Measurements from ENCODE around the gene KRT73. TPM values are rescaled to one million over a fixed set of nuclear protein-coding genes. Genes with fewer than 3 reads are reported as not detected.

Gene KRT73
- total RNA-seq, 3 donors from 2014 or later (not counting 1 experiment from before 2014, with no cell fraction given): 12.4 to 92.9 (median 23.3) TPM

GRCh38 chr12:52629281-52630007 is 11.1 kb upstream of the KRT73 start:
- H3K4me3 ChIP-seq (ENCODE audit: low read length): peak overlapping the region; percentile 2
- 78% methylated on average over 12 of the region's 12 CpGs for WGBS (ENCODE audit: insufficient coverage)
- Mint-ChIP-seq H3K4me1 (peaks cover 79 to 93% of the 10 kb centered on the region in 2 donors), H3K27ac (peak overlapping the region; percentile 84 to 85), H3K36me3 (no peaks in the 10 kb centered on the region), H3K4me3 (peak overlapping the region; percentile 94), H3K9me3 (no peaks in the 10 kb centered on the region), H3K27me3 (ENCODE audit: low read depth in 2 of 2) (no peaks in the 10 kb centered on the region)
- H3K27ac ChIP-seq (ENCODE audit: low read length): no peak overlapping the region
- ATAC-seq (peak in 1 of 3 donors; percentile 49), DNase-seq (no peak)
- TF ChIP-seq, protein P1, sequence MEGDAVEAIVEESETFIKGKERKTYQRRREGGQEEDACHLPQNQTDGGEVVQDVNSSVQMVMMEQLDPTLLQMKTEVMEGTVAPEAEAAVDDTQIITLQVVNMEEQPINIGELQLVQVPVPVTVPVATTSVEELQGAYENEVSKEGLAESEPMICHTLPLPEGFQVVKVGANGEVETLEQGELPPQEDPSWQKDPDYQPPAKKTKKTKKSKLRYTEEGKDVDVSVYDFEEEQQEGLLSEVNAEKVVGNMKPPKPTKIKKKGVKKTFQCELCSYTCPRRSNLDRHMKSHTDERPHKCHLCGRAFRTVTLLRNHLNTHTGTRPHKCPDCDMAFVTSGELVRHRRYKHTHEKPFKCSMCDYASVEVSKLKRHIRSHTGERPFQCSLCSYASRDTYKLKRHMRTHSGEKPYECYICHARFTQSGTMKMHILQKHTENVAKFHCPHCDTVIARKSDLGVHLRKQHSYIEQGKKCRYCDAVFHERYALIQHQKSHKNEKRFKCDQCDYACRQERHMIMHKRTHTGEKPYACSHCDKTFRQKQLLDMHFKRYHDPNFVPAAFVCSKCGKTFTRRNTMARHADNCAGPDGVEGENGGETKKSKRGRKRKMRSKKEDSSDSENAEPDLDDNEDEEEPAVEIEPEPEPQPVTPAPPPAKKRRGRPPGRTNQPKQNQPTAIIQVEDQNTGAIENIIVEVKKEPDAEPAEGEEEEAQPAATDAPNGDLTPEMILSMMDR (IDR thresholded peaks at IDR 0.05): no peak
- no peaks in the 10 kb centered on the region for H3K9me3 ChIP-seq (ENCODE audit: control insufficient read depth, insufficient read depth, low read length)
- peaks cover 29% of the 10 kb centered on the region for H3K4me1 ChIP-seq (ENCODE audit: control insufficient read depth, insufficient read depth, low read length)
- H3K36me3 ChIP-seq (ENCODE audit: control insufficient read depth, insufficient read depth, low read length): no peaks in the 10 kb centered on the region
- H3K27me3 ChIP-seq (ENCODE audit: control insufficient read depth, insufficient read depth, low read length): no peaks in the 10 kb centered on the region
- intact Hi-C loops (cut with micrococcal nuclease): loop anchor here (5.0 kb wide), 1 partner anchor 42 kb away; no protein-coding TSS in a partner anchor

DNA sequence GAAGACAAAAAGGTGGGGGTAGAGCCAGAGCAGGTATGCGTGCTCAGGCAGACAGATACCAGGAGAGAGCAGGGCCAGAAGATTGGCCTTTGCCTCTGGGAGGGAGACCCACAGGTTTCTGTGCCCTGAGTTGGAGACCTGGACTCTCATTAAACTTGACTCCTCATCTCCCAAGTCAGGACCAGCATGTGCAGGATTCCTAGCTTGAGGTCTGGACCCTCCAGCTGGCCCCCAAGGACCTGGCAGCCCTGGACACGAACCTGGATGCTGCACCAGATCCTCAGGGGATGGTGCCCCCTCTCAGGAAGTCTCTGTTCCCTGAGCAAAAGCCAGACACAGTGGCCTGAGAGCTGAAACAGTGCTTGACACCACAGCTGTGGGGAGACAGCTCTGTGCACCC is 10.5 kb upstream of the KRT73 start:
- H3K27ac ChIP-seq (ENCODE audit: low read length): no peak overlapping the region
- H3K27me3 ChIP-seq (ENCODE audit: control insufficient read depth, insufficient read depth, low read length): no peaks in the 10 kb centered on the region
- H3K4me1 ChIP-seq (ENCODE audit: control insufficient read depth, insufficient read depth, low read length): peaks cover 28% of the 10 kb centered on the region
- WGBS (ENCODE audit: insufficient coverage): 89% methylated on average over 2 of the region's 2 CpGs
- H3K9me3 ChIP-seq (ENCODE audit: control insufficient read depth, insufficient read depth, low read length): no peaks in the 10 kb centered on the region
- intact Hi-C loops (cut with micrococcal nuclease): no loop called here
- Mint-ChIP-seq H3K36me3 (no peaks in the 10 kb centered on the region), H3K27me3 (ENCODE audit: low read depth in 2 of 2) (no peaks in the 10 kb centered on the region), H3K27ac (peak overlapping the region; percentile 84 to 85), H3K4me3 (peak overlapping the region; percentile 94), H3K9me3 (no peaks in the 10 kb centered on the region), H3K4me1 (peaks cover 73 to 93% of the 10 kb centered on the region in 2 donors)
- no peak for DNase-seq
- H3K4me3 ChIP-seq (ENCODE audit: low read length): no peak overlapping the region
- TF ChIP-seq, protein P1 (IDR thresholded peaks at IDR 0.05): no peak
- peak in 1 of 3 donors; percentile 9 for ATAC-seq
- H3K36me3 ChIP-seq (ENCODE audit: control insufficient read depth, insufficient read depth, low read length): no peaks in the 10 kb centered on the region

GRCh38 chr12:52628111-52628507 is 9.8 kb upstream of the KRT73 start:
- intact Hi-C loops (cut with micrococcal nuclease): no loop called here
- Histone ChIP-seq H3K9me3 (ENCODE audit: control insufficient read depth, insufficient read depth, low read length) (no peaks in the 10 kb centered on the region), H3K4me1 (ENCODE audit: control insufficient read depth, insufficient read depth, low read length) (peaks cover 21% of the 10 kb centered on the region), H3K36me3 (ENCODE audit: control insufficient read depth, insufficient read depth, low read length) (no peaks in the 10 kb centered on the region), H3K27ac (ENCODE audit: low read length) (no peak overlapping the region), H3K27me3 (ENCODE audit: control insufficient read depth, insufficient read depth, low read length) (no peaks in the 10 kb centered on the region), H3K4me3 (ENCODE audit: low read length) (no peak overlapping the region)
- whole genome bisulfite sequencing (ENCODE audit: insufficient coverage): 83% methylated on average over 4 of the region's 4 CpGs
- Mint-ChIP-seq H3K36me3 (peaks cover 2% of the 10 kb centered on the region), H3K4me3 (peak overlapping the region; percentile 94), H3K27me3 (ENCODE audit: low read depth in 2 of 2) (no peaks in the 10 kb centered on the region), H3K27ac (peak overlapping the region; percentile 57 to 84), H3K4me1 (peaks cover 67 to 90% of the 10 kb centered on the region in 2 donors), H3K9me3 (no peaks in the 10 kb centered on the region)
- TF ChIP-seq, protein P1 (IDR thresholded peaks at IDR 0.05): no peak
- ATAC-seq: no peak
- no peak for DNase-seq

Measured in natural killer cell (primary cell).